Activated CD4-positive, alpha-beta T cell treated with anti-CD3 and anti-CD28 coated beads, Interleukin-2, amount 10 ng/mL, durations not matched to agents 24 days and 14 days (primary cell): ENCODE measurements around the gene ITPR3. TPM values are rescaled to one million over a fixed set of nuclear protein-coding genes. Genes with fewer than 3 reads are reported as not detected.

Experiments
- DNase-seq: peaks from one replicate; pipeline ENCODE4 v3.0.0; 2022
- H3K27ac Mint-ChIP-seq: one replicate; pipeline ENCODE4 v1.8.0; 2022; ENCODE audit warnings: mild to moderate bottlenecking, mixed read lengths
- H3K27me3 Mint-ChIP-seq: one replicate; pipeline ENCODE4 v1.8.0; 2022; ENCODE audit warnings: mixed read lengths
- H3K36me3 Mint-ChIP-seq: one replicate; pipeline ENCODE4 v1.8.0; 2022; ENCODE audit warnings: low read depth, mild to moderate bottlenecking, mixed read lengths
- H3K4me1 Mint-ChIP-seq: one replicate; pipeline ENCODE4 v1.8.0; 2021; ENCODE audit warnings: mixed read lengths
- H3K4me3 Mint-ChIP-seq: one replicate; pipeline ENCODE4 v1.8.0; 2022; ENCODE audit warnings: mild to moderate bottlenecking, moderate library complexity, mixed read lengths
- H3K9me3 Mint-ChIP-seq: one replicate; pipeline ENCODE4 v1.8.0; 2021; ENCODE audit warnings: mixed read lengths
- intact Hi-C: fragments of 100-400 bp; cut with micrococcal nuclease; formaldehyde crosslinking; loops from one replicate; pipeline ENCODE4 v1.15.1; 2023
- total RNA-seq: library from RNA; stranded (reverse); gene quantifications from 2 replicates; pipeline ENCODE4 v1.2.3, GENCODE V29; 2022

The ITPR3 gene
- total RNA-seq, 1 donor from 2014 or later, result 45.6 TPM

DNA sequence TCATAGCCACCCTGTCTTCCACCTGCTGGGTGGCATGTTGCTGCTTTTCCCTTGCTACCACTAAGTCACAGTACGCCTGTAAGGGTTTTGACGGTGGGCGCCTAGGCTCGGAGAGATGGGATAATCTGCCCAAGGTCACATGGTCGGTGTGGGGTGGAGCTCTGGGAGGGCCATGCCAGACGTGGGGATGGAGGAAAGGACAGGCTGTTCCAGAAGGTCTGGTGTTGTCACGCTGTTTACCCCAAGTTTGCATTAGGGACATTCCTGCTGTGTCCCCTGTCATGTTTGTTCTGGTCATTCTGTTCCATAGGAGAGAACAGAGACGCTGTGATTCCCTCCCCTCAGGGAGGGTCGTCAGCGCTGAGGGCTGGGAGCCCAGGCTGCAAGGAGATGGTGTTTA lies 109.5 kb downstream of the ITPR3 start:
- Mint-ChIP-seq H3K27me3 (no peaks in the 10 kb centered on the region), H3K4me1 (no peaks in the 10 kb centered on the region), H3K27ac (no peak overlapping the region), H3K36me3 (no peaks in the 10 kb centered on the region), H3K4me3 (no peak overlapping the region), H3K9me3 (no peaks in the 10 kb centered on the region)
- DNase-seq, result no peak
- intact Hi-C loops, result no loop called here

DNA sequence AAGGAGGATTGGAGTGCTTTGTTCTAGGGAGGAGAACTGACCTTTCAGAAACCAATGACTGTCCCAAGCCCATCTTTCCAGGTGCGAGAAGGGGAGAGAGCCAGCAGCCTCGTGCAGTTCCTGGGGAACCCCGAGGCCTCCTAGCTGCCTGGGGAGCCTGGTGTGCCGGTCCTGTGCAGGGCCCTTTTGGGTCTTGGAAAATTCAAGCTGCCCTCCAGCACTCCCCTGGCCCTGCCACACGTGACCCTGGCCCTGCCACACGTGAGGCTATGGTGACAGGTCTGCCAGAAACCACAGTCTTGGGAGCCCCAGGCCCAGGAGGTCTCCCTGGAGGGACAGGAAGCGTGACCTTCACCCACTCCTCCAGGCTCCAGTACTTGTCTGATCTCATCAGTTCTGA lies 109.9 kb downstream of the ITPR3 start:
- Mint-ChIP-seq H3K9me3 (no peaks in the 10 kb centered on the region), H3K27me3 (no peaks in the 10 kb centered on the region), H3K27ac (no peak overlapping the region), H3K4me1 (no peaks in the 10 kb centered on the region), H3K4me3 (no peak overlapping the region), H3K36me3 (no peaks in the 10 kb centered on the region)
- intact Hi-C loops, result no loop called here
- DNase-seq, result no peak

DNA sequence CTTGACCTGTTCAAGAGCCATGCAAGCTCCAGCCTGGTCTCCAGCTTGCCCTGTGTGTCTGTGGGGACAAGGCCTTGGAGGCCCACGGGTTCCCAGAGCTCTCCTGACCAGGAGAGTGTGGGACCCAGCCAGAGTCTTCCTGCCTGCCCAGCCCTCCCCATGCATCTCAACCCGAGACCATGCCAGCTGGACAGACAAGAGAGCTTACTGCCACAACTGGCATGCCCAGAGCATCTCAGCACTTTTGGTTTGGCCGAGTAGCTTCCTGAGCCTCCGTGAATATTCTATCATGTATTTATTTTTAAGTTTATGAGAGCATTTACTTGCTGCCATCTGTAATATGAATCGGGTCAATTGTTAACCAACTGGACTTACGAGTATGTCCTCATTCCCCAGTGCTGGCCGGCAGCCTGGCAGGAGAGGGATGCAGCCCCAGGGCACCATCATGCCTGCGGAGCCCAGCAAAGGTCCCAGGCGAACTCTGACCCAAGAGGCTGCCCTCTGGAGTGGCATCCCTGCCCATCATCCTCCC lies 110.7 kb downstream of the ITPR3 start:
- Mint-ChIP-seq H3K36me3 (no peaks in the 10 kb centered on the region), H3K27me3 (no peaks in the 10 kb centered on the region), H3K9me3 (no peaks in the 10 kb centered on the region), H3K27ac (no peak overlapping the region), H3K4me3 (no peak overlapping the region), H3K4me1 (no peaks in the 10 kb centered on the region)
- intact Hi-C loops, result no loop called here
- DNase-seq, result no peak

DNA sequence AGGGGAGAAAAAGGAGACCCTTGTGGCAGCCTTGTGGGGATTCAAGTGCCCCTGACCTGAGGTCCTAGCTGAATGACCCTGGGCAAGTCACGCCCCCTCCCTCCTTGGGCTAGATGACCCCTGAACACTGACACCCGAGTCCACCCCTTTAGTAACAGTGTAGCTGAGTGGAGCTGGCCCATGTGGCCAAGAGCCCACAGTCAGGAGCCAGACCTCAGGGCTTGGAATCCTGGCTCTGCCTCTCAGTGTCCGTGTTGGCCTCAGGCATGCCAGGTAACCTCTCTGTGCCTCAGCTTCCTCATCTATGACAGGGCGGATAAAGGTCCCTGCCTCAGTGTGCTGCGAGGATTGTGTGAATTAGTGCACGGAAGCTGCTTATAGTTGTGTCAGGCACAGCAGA lies 111.3 kb downstream of the ITPR3 start:
- Mint-ChIP-seq H3K4me1 (no peaks in the 10 kb centered on the region), H3K4me3 (no peak overlapping the region), H3K27me3 (no peaks in the 10 kb centered on the region), H3K27ac (no peak overlapping the region), H3K36me3 (no peaks in the 10 kb centered on the region), H3K9me3 (no peaks in the 10 kb centered on the region)
- intact Hi-C loops, result no loop called here
- DNase-seq, result no peak

DNA sequence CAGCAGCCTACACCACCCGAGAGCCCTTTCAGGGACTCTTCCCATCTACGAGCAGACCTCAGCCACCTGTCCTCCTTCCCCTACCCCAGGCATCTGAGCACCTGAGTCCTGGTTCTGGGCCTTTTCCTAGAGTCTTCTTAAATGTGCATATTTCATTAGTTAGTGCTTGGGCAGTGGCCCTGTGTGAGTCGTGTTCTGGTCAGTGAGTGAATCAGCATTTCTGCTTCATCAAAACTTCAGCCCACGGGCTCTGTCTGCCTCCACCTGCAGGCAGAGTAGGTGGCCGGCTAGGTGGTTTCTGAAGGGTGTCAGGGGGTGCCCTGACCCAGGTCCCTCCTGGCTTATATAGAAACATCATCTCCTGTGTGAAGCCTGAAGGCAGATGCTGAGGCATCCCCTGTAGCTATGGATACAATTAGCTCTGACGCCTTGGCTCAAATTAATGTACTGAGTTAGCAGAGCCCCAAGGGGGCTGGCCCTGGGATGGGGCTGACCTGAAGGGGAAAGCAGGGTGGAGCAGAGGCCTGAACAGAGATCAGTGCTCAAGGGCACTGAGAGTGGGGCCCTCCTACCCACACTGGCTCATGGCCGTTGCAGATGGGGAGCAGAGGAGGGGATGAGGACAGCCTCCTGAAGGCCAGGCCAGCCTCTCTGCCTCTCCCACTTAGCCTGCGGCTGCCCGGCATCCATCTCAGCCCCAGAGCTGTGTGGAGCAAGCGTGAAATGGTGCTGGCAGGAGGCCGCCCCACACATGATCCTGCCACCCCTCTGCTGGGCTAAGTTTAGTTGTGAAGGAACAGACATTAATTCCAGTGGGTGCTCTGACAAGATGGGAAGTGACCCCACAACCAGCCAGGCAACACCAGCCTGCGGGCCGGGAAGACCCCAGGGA lies 111.9 kb downstream of the ITPR3 start:
- no peaks in the 10 kb centered on the region for H3K36me3 Mint-ChIP-seq
- H3K4me1 Mint-ChIP-seq, result no peaks in the 10 kb centered on the region
- intact Hi-C loops, result no loop called here

DNA sequence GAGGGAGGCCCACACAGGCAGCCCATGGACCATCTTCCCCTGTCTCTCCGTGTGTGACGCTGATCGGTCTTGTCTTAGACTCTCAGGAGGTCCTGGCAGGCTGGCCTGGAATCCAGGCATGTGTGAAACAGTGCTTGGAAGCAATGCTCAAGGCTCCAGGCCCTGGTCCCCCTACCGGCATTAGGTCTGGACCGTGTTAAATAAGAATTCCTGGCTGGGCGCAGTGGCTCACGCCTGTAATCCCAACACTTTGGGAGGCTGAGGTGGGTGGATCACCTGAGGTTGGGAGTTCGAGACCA lies 112.5 kb downstream of the ITPR3 start:
- Mint-ChIP-seq H3K4me3 (no peak overlapping the region), H3K4me1 (no peaks in the 10 kb centered on the region), H3K27me3 (no peaks in the 10 kb centered on the region), H3K27ac (no peak overlapping the region), H3K9me3 (no peaks in the 10 kb centered on the region), H3K36me3 (no peaks in the 10 kb centered on the region)
- intact Hi-C loops, result no loop called here
- DNase-seq, result no peak

More for the DNA sequence above, 111.9 kb downstream of the ITPR3 start:
- no peak for DNase-seq
- H3K4me3 Mint-ChIP-seq, result no peak overlapping the region
- H3K27ac Mint-ChIP-seq, result no peak overlapping the region
- H3K27me3 Mint-ChIP-seq, result no peaks in the 10 kb centered on the region
- no peaks in the 10 kb centered on the region for H3K9me3 Mint-ChIP-seq

DNA sequence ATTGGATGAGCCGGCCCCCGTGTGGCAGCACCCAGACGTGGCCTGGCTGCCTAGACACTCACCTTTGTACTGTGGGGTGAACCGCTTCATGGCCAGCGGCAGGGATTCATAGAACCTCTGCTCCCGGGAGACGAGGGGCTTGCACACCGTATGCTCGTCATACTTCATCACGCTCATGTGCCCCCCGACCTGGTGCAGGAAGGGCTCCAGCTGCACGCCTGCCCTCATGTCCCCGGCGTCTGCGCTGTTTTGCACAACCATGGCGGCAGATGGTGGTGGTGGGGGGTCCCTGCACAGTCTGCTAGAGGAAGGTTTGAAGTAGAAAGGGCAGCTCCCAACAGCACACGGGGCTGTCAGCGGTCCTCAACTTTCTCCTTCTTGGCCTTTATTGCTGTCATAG lies 114.1 kb downstream of the ITPR3 start:
- Mint-ChIP-seq H3K27me3 (no peaks in the 10 kb centered on the region), H3K9me3 (no peaks in the 10 kb centered on the region), H3K27ac (no peak overlapping the region), H3K36me3 (no peaks in the 10 kb centered on the region), H3K4me3 (no peak overlapping the region), H3K4me1 (no peaks in the 10 kb centered on the region)
- DNase-seq, result no peak
- intact Hi-C loops, result no loop called here

DNA sequence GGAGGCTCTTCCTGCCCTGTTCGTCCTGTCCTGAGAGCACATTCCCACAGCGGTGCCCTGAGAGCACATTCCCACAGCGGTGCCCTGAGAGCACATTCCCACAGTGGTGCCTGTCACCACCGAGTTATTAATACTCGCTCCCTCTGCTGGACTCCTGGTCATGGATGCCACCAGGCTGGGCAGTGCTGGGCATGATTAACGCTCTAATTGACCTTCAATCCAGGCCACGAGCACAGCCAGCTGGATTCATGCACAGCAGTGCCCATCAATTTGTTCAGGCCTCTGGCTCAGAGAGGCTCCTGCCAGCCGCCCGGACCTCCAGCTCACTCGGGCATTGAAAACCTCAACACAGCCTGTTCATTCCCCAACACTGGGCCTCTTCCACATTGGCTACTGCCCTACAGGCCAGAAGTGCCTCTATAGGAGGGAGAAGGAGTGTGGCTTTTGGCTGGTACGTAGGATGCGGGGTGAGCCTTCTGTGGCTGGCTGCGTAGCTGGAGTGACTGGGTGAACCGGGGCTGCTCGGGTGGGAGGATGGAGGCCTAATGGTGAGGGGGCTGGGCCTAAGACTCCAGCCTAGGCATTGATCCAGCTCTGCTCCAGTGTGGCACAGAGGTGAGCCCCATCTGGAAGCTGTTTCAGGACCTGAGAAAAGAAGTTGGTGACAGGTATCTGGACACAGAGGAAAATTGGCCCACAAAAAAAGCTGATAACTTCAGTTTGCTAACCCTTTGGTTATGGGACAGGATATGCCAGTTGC lies 116.3 kb downstream of the ITPR3 start:
- intact Hi-C loops, result no loop called here
- no peaks in the 10 kb centered on the region for H3K36me3 Mint-ChIP-seq
- H3K9me3 Mint-ChIP-seq, result no peaks in the 10 kb centered on the region
- H3K27me3 Mint-ChIP-seq, result peaks cover 4% of the 10 kb centered on the region
- no peak overlapping the region for H3K4me3 Mint-ChIP-seq
- H3K4me1 Mint-ChIP-seq, result no peaks in the 10 kb centered on the region
- DNase-seq, result no peak
- H3K27ac Mint-ChIP-seq, result no peak overlapping the region

DNA sequence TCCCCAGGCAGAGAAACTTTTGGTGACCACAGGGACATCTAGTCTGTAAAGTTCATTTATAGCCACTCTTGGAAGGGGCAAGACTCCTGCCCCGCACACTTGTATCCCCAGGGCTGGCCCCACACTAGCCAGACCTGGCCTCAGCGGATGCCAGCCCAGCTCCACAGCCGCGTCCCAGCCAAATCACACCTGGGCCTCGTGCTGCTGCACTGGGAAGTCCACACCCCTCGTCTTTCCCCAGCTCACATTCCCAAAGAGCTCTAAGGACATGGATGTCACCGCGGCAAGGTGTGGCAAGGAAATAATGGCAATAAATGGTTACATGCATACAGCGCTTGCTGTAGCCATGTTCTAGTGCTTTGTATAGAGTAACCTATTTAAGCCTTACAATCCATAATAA lies 117.0 kb downstream of the ITPR3 start:
- Mint-ChIP-seq H3K4me1 (no peaks in the 10 kb centered on the region), H3K27me3 (peaks cover 10% of the 10 kb centered on the region), H3K27ac (no peak overlapping the region), H3K36me3 (no peaks in the 10 kb centered on the region), H3K4me3 (no peak overlapping the region), H3K9me3 (no peaks in the 10 kb centered on the region)
- no peak for DNase-seq
- intact Hi-C loops, result no loop called here

DNA sequence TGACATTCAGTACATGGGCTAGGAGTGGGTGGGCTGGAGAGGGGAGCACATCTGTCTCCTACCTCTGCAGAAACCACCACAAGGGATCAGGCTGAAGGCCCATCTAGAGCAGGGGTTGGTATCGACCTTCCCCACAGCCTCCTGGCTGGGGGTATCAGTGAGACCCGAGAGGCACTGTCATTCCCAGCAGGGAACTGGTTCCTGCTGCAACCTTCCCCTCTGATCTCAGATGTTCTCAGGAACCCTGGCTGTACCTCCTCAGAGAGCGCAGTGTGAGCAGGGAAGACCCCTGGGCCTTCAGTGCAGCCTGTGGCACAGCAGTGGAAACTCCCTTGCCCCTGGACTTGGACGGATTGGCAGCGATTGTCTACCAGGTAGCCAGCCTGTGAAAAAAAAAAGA lies 117.8 kb downstream of the ITPR3 start:
- intact Hi-C loops, result no loop called here

DNA sequence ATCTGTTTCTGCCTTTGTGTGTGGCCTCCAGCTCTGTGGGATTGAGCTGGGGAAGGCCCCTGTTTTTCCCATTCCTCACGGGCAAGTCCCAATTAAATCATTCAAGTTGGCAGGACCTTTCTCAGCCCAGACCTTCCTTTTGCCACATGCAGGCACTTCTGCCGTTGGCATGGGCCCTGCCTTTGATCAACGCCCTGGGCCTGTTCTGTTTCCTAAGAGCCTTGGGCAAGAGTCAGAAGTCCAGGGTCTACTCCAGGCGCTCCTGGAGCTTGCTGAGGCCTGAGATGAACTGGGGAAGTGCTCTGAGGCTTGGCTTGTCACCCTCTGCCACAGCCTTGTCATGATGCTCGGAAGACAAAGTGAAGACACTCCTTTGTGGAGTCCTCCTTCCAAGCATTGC lies 118.4 kb downstream of the ITPR3 start:
- H3K27me3 Mint-ChIP-seq, result peaks cover 13% of the 10 kb centered on the region
- intact Hi-C loops, result no loop called here

More for the DNA sequence above, 117.8 kb downstream of the ITPR3 start:
- DNase-seq, result no peak
- no peaks in the 10 kb centered on the region for H3K4me1 Mint-ChIP-seq
- H3K9me3 Mint-ChIP-seq, result no peaks in the 10 kb centered on the region
- H3K27ac Mint-ChIP-seq, result no peak overlapping the region
- H3K36me3 Mint-ChIP-seq, result no peaks in the 10 kb centered on the region
- no peak overlapping the region for H3K4me3 Mint-ChIP-seq
- H3K27me3 Mint-ChIP-seq, result peaks cover 10% of the 10 kb centered on the region

DNA sequence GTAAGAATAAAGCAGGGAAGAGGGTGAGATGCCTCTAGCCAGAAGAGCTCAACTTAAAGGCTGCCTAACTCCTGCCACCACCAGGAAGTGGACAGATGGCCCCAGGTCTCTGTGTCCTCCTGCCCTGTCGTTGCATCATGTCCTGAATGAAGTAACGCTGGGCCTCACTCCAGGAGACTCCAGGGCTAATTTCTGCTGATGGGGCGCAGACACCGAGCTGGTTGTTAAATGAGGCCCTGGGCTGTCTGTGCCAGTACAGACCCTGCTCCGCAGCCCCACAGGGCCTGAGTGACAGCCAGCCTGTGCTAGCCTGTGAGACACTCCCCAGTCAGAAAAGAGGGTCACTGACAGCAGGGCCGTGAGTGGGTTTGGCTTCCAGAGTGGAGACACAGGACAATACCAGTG lies 119.1 kb downstream of the ITPR3 start:
- Mint-ChIP-seq H3K4me1 (peaks cover 3% of the 10 kb centered on the region), H3K27ac (no peak overlapping the region), H3K9me3 (no peaks in the 10 kb centered on the region), H3K27me3 (peaks cover 13% of the 10 kb centered on the region), H3K36me3 (no peaks in the 10 kb centered on the region), H3K4me3 (no peak overlapping the region)
- no peak for DNase-seq
- intact Hi-C loops, result no loop called here

More for the DNA sequence above, 118.4 kb downstream of the ITPR3 start:
- DNase-seq, result no peak
- Mint-ChIP-seq H3K9me3 (no peaks in the 10 kb centered on the region), H3K4me3 (no peak overlapping the region), H3K27ac (no peak overlapping the region), H3K36me3 (no peaks in the 10 kb centered on the region), H3K4me1 (peaks cover 3% of the 10 kb centered on the region)

DNA sequence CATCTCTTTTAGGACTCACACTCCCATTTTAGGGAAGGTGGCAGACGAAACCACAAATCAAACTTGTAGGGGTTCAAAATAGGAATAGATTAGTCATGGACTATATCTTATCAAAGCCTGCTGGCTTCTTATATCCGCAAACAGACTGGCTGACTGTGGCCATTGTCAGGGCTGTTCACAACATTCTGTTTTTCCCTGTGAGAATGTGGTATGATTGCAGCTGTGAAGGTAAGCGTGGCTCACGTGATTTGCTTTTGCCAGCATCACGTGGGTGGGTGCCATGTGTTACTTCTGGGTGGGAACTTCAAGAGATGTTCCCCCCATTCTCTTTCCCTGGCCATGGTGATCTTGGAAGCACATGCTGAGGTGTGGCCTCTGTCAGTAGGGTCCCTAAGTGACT lies 119.7 kb downstream of the ITPR3 start:
- Mint-ChIP-seq H3K9me3 (no peaks in the 10 kb centered on the region), H3K27ac (no peak overlapping the region), H3K27me3 (peaks cover 13% of the 10 kb centered on the region), H3K36me3 (no peaks in the 10 kb centered on the region), H3K4me3 (no peak overlapping the region), H3K4me1 (peaks cover 3% of the 10 kb centered on the region)
- intact Hi-C loops, result no loop called here
- no peak for DNase-seq

DNA sequence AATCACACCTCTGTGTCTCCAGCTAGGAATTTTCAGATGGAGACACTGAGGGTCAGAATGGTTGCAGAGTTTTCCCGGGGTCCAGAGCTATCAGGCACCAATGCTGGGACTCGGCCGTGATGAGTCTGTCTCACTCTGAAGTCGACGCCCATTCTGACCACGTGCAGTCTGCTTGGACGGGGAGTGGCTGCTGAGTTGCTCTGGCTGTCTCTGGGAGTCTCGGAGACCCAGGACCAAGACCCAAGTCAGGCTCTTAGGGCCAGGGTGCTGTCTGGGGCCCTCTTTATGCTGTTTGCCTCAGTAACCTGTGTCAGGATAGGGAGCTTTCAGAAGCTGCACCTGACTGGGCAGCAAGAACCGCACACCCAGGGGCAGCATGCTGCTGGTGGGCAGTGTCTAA lies 121.0 kb downstream of the ITPR3 start:
- peaks cover 3% of the 10 kb centered on the region for H3K4me1 Mint-ChIP-seq
- intact Hi-C loops, result no loop called here

More for the DNA sequence above, 121.0 kb downstream of the ITPR3 start:
- no peak for DNase-seq
- H3K36me3 Mint-ChIP-seq, result no peaks in the 10 kb centered on the region
- no peak overlapping the region for H3K4me3 Mint-ChIP-seq
- H3K27me3 Mint-ChIP-seq, result peaks cover 13% of the 10 kb centered on the region
- no peaks in the 10 kb centered on the region for H3K9me3 Mint-ChIP-seq
- H3K27ac Mint-ChIP-seq, result no peak overlapping the region
